ENCODE results near the gene KIF16B. TPM values are rescaled to one million over a fixed set of nuclear protein-coding genes. Genes with fewer than 3 reads are reported as not detected.

The KIF16B gene
- total RNA-seq, 1 experiment from 2014 or later = 7.0 TPM

- DNase-seq (ENCODE audit: low read depth, low spot score) (no peak), ATAC-seq (no peak)
- ChIA-PET CTCF (no interaction called here), RAD21 (ENCODE audit: low non-redundant PET in 1 of 2, low total read pairs in 2 of 2, uncharacterized antibody in 2 of 2, unreplicated experiment in 2 of 2) (no interaction called here), POLR2A (no interaction called here)
- intact Hi-C loops (cut with micrococcal nuclease) = no loop called here
- TF ChIP-seq ELF1 (IDR thresholded peaks at IDR 0.05; ENCODE audit: borderline replicate concordance, low read depth) (no peak), SIN3A (IDR thresholded peaks at IDR 0.05; ENCODE audit: low read depth) (no peak), POLR2AphosphoS5 (IDR thresholded peaks at IDR 0.05; ENCODE audit: low read depth, low read length) (no peak), EGR1 (IDR thresholded peaks at IDR 0.05; ENCODE audit: low read depth) (no peak), ZNF274 (IDR thresholded peaks at IDR 0.05; ENCODE audit: low read depth, low read length) (no peak), SP1 (IDR thresholded peaks at IDR 0.05; ENCODE audit: low read depth) (no peak), CEBPB (IDR thresholded peaks at IDR 0.05; ENCODE audit: low read depth) (no peak), EZH2phosphoT487 (IDR thresholded peaks at IDR 0.05; ENCODE audit: borderline replicate concordance) (no peak), ATF3 (IDR thresholded peaks at IDR 0.05) (no peak), EZH2 (IDR thresholded peaks at IDR 0.05) (no peak), TCF7L2 (IDR thresholded peaks at IDR 0.05; ENCODE audit: borderline replicate concordance, extremely low read depth, insufficient read depth, insufficient read length) (no peak), MAX (IDR thresholded peaks at IDR 0.05) (no peak), FOSL1 (IDR thresholded peaks at IDR 0.05; ENCODE audit: low read depth) (no peak), POLR2A (IDR thresholded peaks at IDR 0.05; ENCODE audit: borderline replicate concordance, extremely low read depth, insufficient read depth, insufficient read length) (no peak)
- Histone ChIP-seq H3K4me2 (ENCODE audit: low read length) (no peak overlapping the region), H3K9ac (ENCODE audit: low read length) (no peak overlapping the region), H3K79me2 (ENCODE audit: insufficient read depth, low read length) (no peaks in the 10 kb centered on the region), H3K4me1 (ENCODE audit: control insufficient read depth in 1 of 2, insufficient read depth in 2 of 2, low read length in 2 of 2) (no peaks in the 10 kb centered on the region), H3K36me3 (ENCODE audit: control insufficient read depth in 1 of 2, insufficient read depth in 2 of 2, low read length in 2 of 2) (no peaks in the 10 kb centered on the region), H3K9me2 (ENCODE audit: insufficient read depth) (no peaks in the 10 kb centered on the region), H3K4me3 (replicated peaks in 1 of 2; ENCODE audit: low read depth in 1 of 2, low read length in 2 of 2) (no peak overlapping the region), H3K27ac (ENCODE audit: low read depth, low read length) (no peak overlapping the region), H3K9me3 (ENCODE audit: control insufficient read depth in 1 of 2, insufficient read depth in 1 of 2, low read depth in 1 of 2, low read length in 2 of 2) (no peaks in the 10 kb centered on the region), H2AFZ (ENCODE audit: low read depth, low read length, poor library complexity, severe bottlenecking) (no peak overlapping the region), H3K27me3 (ENCODE audit: insufficient read depth, low read length) (no peaks in the 10 kb centered on the region), H4K20me1 (ENCODE audit: insufficient read depth) (no peaks in the 10 kb centered on the region)
- BruUV-seq (replicated peaks) = no TSS peak
Observed at GRCh38 chr20:16412906-16413305, 160.3 kb downstream of the KIF16B start.
